ENCODE results near the gene TMOD1. TPM values are rescaled to one million over a fixed set of nuclear protein-coding genes. Genes with fewer than 3 reads are reported as not detected.
A peak's percentile ranks its signal among the peaks of the same experiment; 100 is the strongest.

Gene TMOD1
- total RNA-seq, 2 donors from 2014 or later: 0.86 to 0.94 TPM

GRCh38 chr9:97623946-97624345, 122.5 kb downstream of the TMOD1 start:
- ATAC-seq (no peak), DNase-seq (no peak)
- H3K9me3 ChIP-seq (ENCODE audit: control insufficient read depth, low read length, poor library complexity, severe bottlenecking): no peaks in the 10 kb centered on the region
- H3K36me3 Mint-ChIP-seq (ENCODE audit: low read depth): peaks cover 3% of the 10 kb centered on the region
- no peak overlapping the region for H3K27ac Mint-ChIP-seq
- H3K27me3 Mint-ChIP-seq: no peaks in the 10 kb centered on the region
- no peak overlapping the region for H3K4me3 Mint-ChIP-seq
- peaks cover 6% of the 10 kb centered on the region for H3K4me1 Mint-ChIP-seq

DNA sequence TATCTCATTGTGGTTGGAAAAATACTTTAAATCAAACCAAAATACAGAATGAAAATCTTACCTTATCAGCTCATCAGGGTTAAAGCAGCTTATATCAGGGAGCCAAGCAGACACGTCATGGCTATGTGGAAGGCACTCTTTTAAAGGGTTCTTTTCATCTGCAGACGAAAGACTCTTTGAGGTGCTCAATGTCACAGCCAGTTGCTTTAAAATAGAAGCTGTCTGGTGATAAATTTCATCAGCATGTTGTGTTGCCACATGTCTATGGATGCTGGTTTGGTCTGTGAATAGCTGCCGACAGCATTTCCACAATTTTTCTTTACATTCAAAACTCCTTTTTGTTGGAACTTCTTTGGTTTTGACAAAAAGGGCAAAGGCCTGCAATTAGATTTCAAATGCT, 124.2 kb downstream of the TMOD1 start:
- peaks cover 5% of the 10 kb centered on the region for H3K36me3 Mint-ChIP-seq (ENCODE audit: low read depth)

GRCh38 chr9:97627624-97628023, 126.2 kb downstream of the TMOD1 start:
- no peaks in the 10 kb centered on the region for H3K9me3 ChIP-seq (ENCODE audit: control insufficient read depth, low read length, poor library complexity, severe bottlenecking)
- ATAC-seq: no peak
- DNase-seq: no peak
- Mint-ChIP-seq H3K4me1 (peaks cover 18% of the 10 kb centered on the region), H3K4me3 (no peak overlapping the region), H3K36me3 (ENCODE audit: low read depth) (peaks cover 5% of the 10 kb centered on the region), H3K27ac (no peak overlapping the region), H3K27me3 (no peaks in the 10 kb centered on the region)

More for the DNA sequence above, 124.2 kb downstream of the TMOD1 start:
- H3K9me3 ChIP-seq (ENCODE audit: control insufficient read depth, low read length, poor library complexity, severe bottlenecking): no peaks in the 10 kb centered on the region
- H3K27ac Mint-ChIP-seq: no peak overlapping the region
- DNase-seq (no peak), ATAC-seq (no peak)
- H3K4me3 Mint-ChIP-seq: no peak overlapping the region
- peaks cover 17% of the 10 kb centered on the region for H3K4me1 Mint-ChIP-seq
- no peaks in the 10 kb centered on the region for H3K27me3 Mint-ChIP-seq

- DNase-seq (no peak), ATAC-seq (no peak)
- H3K27me3 Mint-ChIP-seq: no peaks in the 10 kb centered on the region
- H3K27ac Mint-ChIP-seq: no peak overlapping the region
- peaks cover 9% of the 10 kb centered on the region for H3K36me3 Mint-ChIP-seq (ENCODE audit: low read depth)
- no peak overlapping the region for H3K4me3 Mint-ChIP-seq
- peaks cover 21% of the 10 kb centered on the region for H3K4me1 Mint-ChIP-seq
- no peaks in the 10 kb centered on the region for H3K9me3 ChIP-seq (ENCODE audit: control insufficient read depth, low read length, poor library complexity, severe bottlenecking)
These were observed 127.2 kb downstream of the TMOD1 start for GRCh38 chr9:97628668-97629067.

- Mint-ChIP-seq H3K27me3 (no peaks in the 10 kb centered on the region), H3K27ac (no peak overlapping the region), H3K4me3 (no peak overlapping the region), H3K36me3 (ENCODE audit: low read depth) (peaks cover 9% of the 10 kb centered on the region), H3K4me1 (peaks cover 21% of the 10 kb centered on the region)
- DNase-seq: no peak
- ATAC-seq: no peak
- H3K9me3 ChIP-seq (ENCODE audit: control insufficient read depth, low read length, poor library complexity, severe bottlenecking): no peaks in the 10 kb centered on the region
These were observed 127.7 kb downstream of the TMOD1 start for GRCh38 chr9:97629156-97629555.

DNA sequence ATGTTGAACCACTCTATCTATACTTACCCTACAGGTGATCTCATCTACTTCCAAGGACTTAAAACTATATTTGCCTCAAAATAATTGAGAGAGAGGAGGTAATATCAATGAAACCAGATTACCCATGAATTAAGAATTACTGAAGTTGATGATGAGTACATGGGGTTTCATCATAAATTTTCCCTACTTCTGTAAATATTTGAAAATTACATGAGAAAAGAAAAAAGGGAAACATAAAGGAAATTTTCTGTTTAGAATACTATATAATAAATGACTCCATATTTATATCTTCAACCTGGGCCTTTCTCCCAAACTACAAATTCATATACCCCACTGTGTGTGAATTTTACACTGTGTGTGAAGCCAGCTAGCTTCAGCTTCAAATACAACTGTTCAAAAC, 129.1 kb downstream of the TMOD1 start:
- peaks cover 31% of the 10 kb centered on the region for H3K4me1 Mint-ChIP-seq
- ATAC-seq (no peak), DNase-seq (no peak)
- H3K27me3 Mint-ChIP-seq: no peaks in the 10 kb centered on the region
- no peaks in the 10 kb centered on the region for H3K9me3 ChIP-seq (ENCODE audit: control insufficient read depth, low read length, poor library complexity, severe bottlenecking)
- peaks cover 9% of the 10 kb centered on the region for H3K36me3 Mint-ChIP-seq (ENCODE audit: low read depth)
- no peak overlapping the region for H3K4me3 Mint-ChIP-seq
- no peak overlapping the region for H3K27ac Mint-ChIP-seq

DNA sequence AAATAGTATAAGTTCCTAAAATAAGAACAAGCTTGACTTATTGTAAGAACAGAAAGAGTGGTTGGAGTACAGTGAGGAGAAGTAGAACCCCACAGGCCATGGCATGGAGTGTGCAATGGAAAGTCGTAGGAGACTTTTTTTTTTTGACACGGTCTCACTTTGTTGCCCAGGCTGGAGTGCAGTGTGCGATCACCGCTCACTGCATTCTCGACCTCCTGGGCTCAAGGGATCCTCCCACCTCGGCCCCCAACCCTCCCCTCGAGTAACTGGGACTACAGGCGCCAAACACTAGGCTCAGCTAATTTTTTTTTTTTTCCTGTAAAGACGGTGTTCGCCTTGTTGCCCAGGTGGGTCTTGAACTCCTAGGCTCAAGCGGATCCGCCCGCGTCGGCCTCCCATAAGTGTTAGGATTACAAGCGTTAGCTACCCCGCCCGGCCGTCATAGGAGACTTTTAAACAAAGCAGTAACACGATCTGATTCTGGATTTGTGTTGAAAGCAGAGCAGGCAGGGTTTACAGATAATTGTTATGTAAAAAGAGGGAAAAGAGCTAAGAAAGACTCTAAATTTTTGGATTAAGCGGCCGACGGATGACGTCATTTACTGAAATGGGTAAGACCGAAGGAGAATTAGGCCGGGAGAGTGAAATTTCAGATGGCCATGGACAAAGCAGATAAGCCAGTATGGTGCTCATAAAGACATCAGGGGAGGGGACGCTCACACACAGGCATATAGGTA, 130.9 kb downstream of the TMOD1 start:
- no peak for ATAC-seq

GRCh38 chr9:97632985-97633858, 131.8 kb downstream of the TMOD1 start, which contains the start of the genes NCBP1 and TSTD2:
NCBP1 (plus strand) TSS chr9:97633821; CDS start chr9:97633882, 61 bp downstream.
TSTD2 (minus strand) TSS chr9:97633368; CDS start chr9:97627562, 5,806 bp downstream.
- ATAC-seq: peak; percentile 89
- Mint-ChIP-seq H3K36me3 (ENCODE audit: low read depth) (peaks cover 6% of the 10 kb centered on the region), H3K4me3 (peak within 1 kb of the TSS; percentile 98), H3K27me3 (no peaks in the 10 kb centered on the region), H3K27ac (peak within 1 kb of the TSS; percentile 98), H3K4me1 (peaks cover 43% of the 10 kb centered on the region)
- H3K9me3 ChIP-seq (ENCODE audit: control insufficient read depth, low read length, poor library complexity, severe bottlenecking): no peaks in the 10 kb centered on the region
- peak; percentile 83 to 91 (median 89) for DNase-seq

More for the DNA sequence above, 130.9 kb downstream of the TMOD1 start:
- H3K27me3 Mint-ChIP-seq: no peaks in the 10 kb centered on the region
- peak overlapping the region; percentile 98 for H3K27ac Mint-ChIP-seq
- peaks cover 6% of the 10 kb centered on the region for H3K36me3 Mint-ChIP-seq (ENCODE audit: low read depth)
- peaks cover 39% of the 10 kb centered on the region for H3K4me1 Mint-ChIP-seq
- peak overlapping the region; percentile 98 for H3K4me3 Mint-ChIP-seq
- DNase-seq: peak in 1 of 3 donors; percentile 7
- H3K9me3 ChIP-seq (ENCODE audit: control insufficient read depth, low read length, poor library complexity, severe bottlenecking): no peaks in the 10 kb centered on the region

DNA sequence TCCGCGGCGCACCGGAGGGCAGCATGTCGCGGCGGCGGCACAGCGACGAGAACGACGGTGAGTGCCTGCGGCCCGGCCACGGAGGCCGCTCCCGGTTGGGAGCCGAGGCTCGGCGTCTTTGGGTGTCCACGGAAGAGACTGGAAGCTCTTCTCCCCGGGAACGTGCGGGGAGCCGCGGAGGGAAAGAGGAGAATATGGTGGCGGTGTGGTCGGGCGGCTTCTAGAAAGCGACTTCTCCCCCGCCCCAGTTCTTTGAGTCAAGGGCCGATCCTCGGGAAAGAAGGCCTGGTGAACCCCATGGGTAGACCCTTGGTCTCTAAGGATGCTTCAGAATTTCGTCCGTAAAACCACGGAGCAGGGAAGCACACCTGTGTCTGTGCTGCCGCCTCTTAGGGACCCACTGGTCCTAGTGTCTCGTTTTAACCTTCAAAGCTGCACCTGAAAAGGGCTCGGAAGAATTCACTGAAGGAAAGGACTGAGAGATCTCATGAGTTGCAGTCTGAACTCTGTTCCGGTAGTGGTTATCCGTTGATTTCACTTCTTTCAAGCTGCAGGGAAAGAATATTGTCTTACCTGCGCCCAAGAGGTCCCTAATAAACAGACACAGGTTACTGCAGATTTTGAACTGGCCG, 132.5 kb downstream of the TMOD1 start:
- Mint-ChIP-seq H3K4me1 (peaks cover 46% of the 10 kb centered on the region), H3K27me3 (no peaks in the 10 kb centered on the region), H3K4me3 (peak overlapping the region; percentile 98), H3K27ac (peak overlapping the region; percentile 98), H3K36me3 (ENCODE audit: low read depth) (peaks cover 6% of the 10 kb centered on the region)
- DNase-seq (no peak), ATAC-seq (no peak)
- no peaks in the 10 kb centered on the region for H3K9me3 ChIP-seq (ENCODE audit: control insufficient read depth, low read length, poor library complexity, severe bottlenecking)

GRCh38 chr9:97635026-97635425, 133.6 kb downstream of the TMOD1 start:
- H3K36me3 Mint-ChIP-seq (ENCODE audit: low read depth): peaks cover 4% of the 10 kb centered on the region
- peaks cover 44% of the 10 kb centered on the region for H3K4me1 Mint-ChIP-seq
- peak overlapping the region; percentile 98 for H3K4me3 Mint-ChIP-seq

GRCh38 chr9:97636903-97637302, 135.4 kb downstream of the TMOD1 start:
- Mint-ChIP-seq H3K27ac (peak overlapping the region; percentile 90), H3K4me3 (peak overlapping the region; percentile 60), H3K36me3 (ENCODE audit: low read depth) (peaks cover 4% of the 10 kb centered on the region), H3K4me1 (peaks cover 42% of the 10 kb centered on the region), H3K27me3 (no peaks in the 10 kb centered on the region)
- ATAC-seq (no peak), DNase-seq (no peak)
- no peaks in the 10 kb centered on the region for H3K9me3 ChIP-seq (ENCODE audit: control insufficient read depth, low read length, poor library complexity, severe bottlenecking)

More at GRCh38 chr9:97635026-97635425, 133.6 kb downstream of the TMOD1 start:
- Mint-ChIP-seq H3K27me3 (no peaks in the 10 kb centered on the region), H3K27ac (peak overlapping the region; percentile 98)
- no peak for DNase-seq
- H3K9me3 ChIP-seq (ENCODE audit: control insufficient read depth, low read length, poor library complexity, severe bottlenecking): no peaks in the 10 kb centered on the region
- no peak for ATAC-seq

- H3K9me3 ChIP-seq (ENCODE audit: control insufficient read depth, low read length, poor library complexity, severe bottlenecking): no peaks in the 10 kb centered on the region
- no peaks in the 10 kb centered on the region for H3K27me3 Mint-ChIP-seq
- peak overlapping the region; percentile 41 for H3K27ac Mint-ChIP-seq
- H3K4me1 Mint-ChIP-seq: peaks cover 39% of the 10 kb centered on the region
- DNase-seq (no peak), ATAC-seq (no peak)
- H3K4me3 Mint-ChIP-seq: no peak overlapping the region
- H3K36me3 Mint-ChIP-seq (ENCODE audit: low read depth): peaks cover 5% of the 10 kb centered on the region
These were observed 137.2 kb downstream of the TMOD1 start for GRCh38 chr9:97638666-97639065.

- Mint-ChIP-seq H3K4me1 (peaks cover 35% of the 10 kb centered on the region), H3K4me3 (no peak overlapping the region), H3K36me3 (ENCODE audit: low read depth) (peaks cover 7% of the 10 kb centered on the region), H3K27me3 (no peaks in the 10 kb centered on the region), H3K27ac (peak overlapping the region; percentile 59)
- DNase-seq (no peak), ATAC-seq (no peak)
- H3K9me3 ChIP-seq (ENCODE audit: control insufficient read depth, low read length, poor library complexity, severe bottlenecking): no peaks in the 10 kb centered on the region
These were observed 138.9 kb downstream of the TMOD1 start for GRCh38 chr9:97640325-97640724.
